ENCODE measurements around the gene QDPR.

GRCh38 chr4:17497890-17498523, 13.9 kb downstream of the QDPR start:
- no peak for TF ChIP-seq CTCF (IDR thresholded peaks at IDR 0.05; ENCODE audit: insufficient read depth, low read depth, low read length)
- TF ChIP-seq EZH2 (IDR thresholded peaks at IDR 0.05; ENCODE audit: insufficient read depth, low read length), result no peak

Data from astrocyte (in vitro differentiated cells and primary cell).